Thyroid gland (tissue), 4 donors: ENCODE results near the gene TBC1D2B.

Source experiments
- CTCF ChIP-seq, 6 experiments: fragments of 200-600 bp in 3 of 6; fragments of 450-650 bp in 3 of 6; sonication (generic) in 3 of 6; IDR thresholded peaks; one replicate each; pipeline ENCODE4 v1.5.1; 2016 to 2019; ENCODE audit warnings: antibody characterized with exemption in 6 of 6, mild to moderate bottlenecking in 2 of 6, inconsistent platforms in 1 of 6, moderate library complexity in 1 of 6
- POLR2A ChIP-seq, 2 donors: fragments of 450-650 bp; IDR thresholded peaks; one replicate each; pipeline ENCODE4 v1.6.1; 2017; ENCODE audit warnings: antibody characterized with exemption in 2 of 2, mild to moderate bottlenecking in 2 of 2, moderate library complexity in 1 of 2

- TF ChIP-seq POLR2A (IDR thresholded peaks at IDR 0.05) = no peak
- no peak for TF ChIP-seq CTCF (IDR thresholded peaks at IDR 0.05)
Measured at GRCh38 chr15:78083687-78084448, 6.4 kb upstream of the TBC1D2B start.
